Progenitor cell of endocrine pancreas (in vitro differentiated cells): ENCODE results near the gene AFDN. TPM values are rescaled to one million over a fixed set of nuclear protein-coding genes. Genes with fewer than 3 reads are reported as not detected.

Experiments used
- DNase-seq: peaks from one replicate; pipeline ENCODE4 v3.0.0; 2021; ENCODE audit warnings: low spot score; ENCODE audit not compliant: unreplicated experiment
- H3K27ac Mint-ChIP-seq: 2 replicates; pipeline ENCODE4 v1.8.0; 2021; ENCODE audit warnings: mild to moderate bottlenecking, moderate library complexity, mixed read lengths
- H3K27me3 Mint-ChIP-seq: 2 replicates; pipeline ENCODE4 v1.8.0; 2021; ENCODE audit warnings: mixed read lengths
- H3K36me3 Mint-ChIP-seq: 2 replicates; pipeline ENCODE4 v1.8.0; 2022; ENCODE audit warnings: mixed read lengths; ENCODE audit not compliant: insufficient read depth
- H3K4me1 Mint-ChIP-seq: 2 replicates; pipeline ENCODE4 v1.8.0; 2021; ENCODE audit warnings: low read depth, mixed read lengths
- H3K4me3 Mint-ChIP-seq: 2 replicates; pipeline ENCODE4 v1.8.0; 2021; ENCODE audit warnings: low read depth, mild to moderate bottlenecking, moderate library complexity, mixed read lengths
- H3K9me3 Mint-ChIP-seq: 2 replicates; pipeline ENCODE4 v1.8.0; 2021; ENCODE audit warnings: low read depth, mixed read lengths
- CTCF ChIP-seq: fragments of 200-600 bp; sonication (generic); IDR thresholded peaks from one replicate; pipeline ENCODE4 v1.5.0; 2021; ENCODE audit warnings: antibody characterized with exemption, mild to moderate bottlenecking; ENCODE audit not compliant: unreplicated experiment
- total RNA-seq: library from RNA; stranded (reverse); gene quantifications from 2 replicates; pipeline ENCODE4 v1.2.1, GENCODE V29; 2021

Gene AFDN
- total RNA-seq, 1 donor from 2014 or later: 423 TPM

GRCh38 chr6:167805349-167806060 is 21.2 kb upstream of the AFDN start:
- H3K4me1 Mint-ChIP-seq: peaks cover 22% of the 10 kb centered on the region
- H3K27me3 Mint-ChIP-seq: peaks cover 7% of the 10 kb centered on the region

GRCh38 chr6:167806061-167806700 is 20.5 kb upstream of the AFDN start:
- no peak for DNase-seq
- no peaks in the 10 kb centered on the region for H3K9me3 Mint-ChIP-seq
- no peak for TF ChIP-seq CTCF
- H3K4me3 Mint-ChIP-seq: no peak overlapping the region
- H3K27ac Mint-ChIP-seq: peak overlapping the region; percentile 33
- H3K36me3 Mint-ChIP-seq: no peaks in the 10 kb centered on the region
- peaks cover 22% of the 10 kb centered on the region for H3K4me1 Mint-ChIP-seq
- H3K27me3 Mint-ChIP-seq: peaks cover 7% of the 10 kb centered on the region

More at GRCh38 chr6:167805349-167806060, 21.2 kb upstream of the AFDN start:
- Mint-ChIP-seq H3K4me3 (no peak overlapping the region), H3K27ac (peak overlapping the region; percentile 70), H3K36me3 (no peaks in the 10 kb centered on the region), H3K9me3 (no peaks in the 10 kb centered on the region)
- DNase-seq: no peak
- no peak for TF ChIP-seq CTCF

GRCh38 chr6:167807200-167807599 is 19.5 kb upstream of the AFDN start:
- H3K4me3 Mint-ChIP-seq: no peak overlapping the region
- no peaks in the 10 kb centered on the region for H3K36me3 Mint-ChIP-seq
- H3K27me3 Mint-ChIP-seq: no peaks in the 10 kb centered on the region
- no peak overlapping the region for H3K27ac Mint-ChIP-seq
- peaks cover 20% of the 10 kb centered on the region for H3K4me1 Mint-ChIP-seq
- H3K9me3 Mint-ChIP-seq: no peaks in the 10 kb centered on the region
- DNase-seq: no peak
- TF ChIP-seq CTCF: no peak

GRCh38 chr6:167807756-167808155 is 19.0 kb upstream of the AFDN start:
- Mint-ChIP-seq H3K36me3 (no peaks in the 10 kb centered on the region), H3K9me3 (no peaks in the 10 kb centered on the region), H3K27ac (no peak overlapping the region), H3K4me1 (peaks cover 20% of the 10 kb centered on the region), H3K27me3 (no peaks in the 10 kb centered on the region), H3K4me3 (no peak overlapping the region)
- TF ChIP-seq CTCF: no peak
- no peak for DNase-seq

GRCh38 chr6:167811040-167811439 is 15.7 kb upstream of the AFDN start:
- H3K4me1 Mint-ChIP-seq: peaks cover 7% of the 10 kb centered on the region
- no peak overlapping the region for H3K4me3 Mint-ChIP-seq
- no peaks in the 10 kb centered on the region for H3K9me3 Mint-ChIP-seq
- H3K27ac Mint-ChIP-seq: no peak overlapping the region
- DNase-seq: no peak
- no peaks in the 10 kb centered on the region for H3K36me3 Mint-ChIP-seq
- TF ChIP-seq CTCF: no peak
- no peaks in the 10 kb centered on the region for H3K27me3 Mint-ChIP-seq
